Stimulated activated CD4-positive, alpha-beta T cell treated with anti-CD3 and anti-CD28 coated beads, TNF-alpha, amount 100 ng/mL, for 24 hours (primary cell): Measurements from ENCODE around the gene HES5.
A peak's percentile ranks its signal among the peaks of the same experiment; 100 is the strongest.
"Not testable (repeated sequence)": the region's sequence is repeated elsewhere in the genome, so short reads cannot be mapped to it uniquely, and the experiment has no call there.

ENCODE experiments used
- DNase-seq, 3 experiments: peaks; one replicate each; pipeline ENCODE4 v3.0.0-alpha.2; 2020; ENCODE audit warnings: low read depth in 3 of 3

HES5 gene

GRCh38 chr1:2560299-2561073, 30.4 kb upstream of the HES5 start:
- DNase-seq, result no peak

GRCh38 chr1:2559509-2560298, 29.6 kb upstream of the HES5 start:
- no peak for DNase-seq

GRCh38 chr1:2558861-2559260, 28.8 kb upstream of the HES5 start:
- no peak for DNase-seq

GRCh38 chr1:2558420-2558819, 28.4 kb upstream of the HES5 start:
- DNase-seq, result no peak

GRCh38 chr1:2557482-2558400, 27.7 kb upstream of the HES5 start:
- DNase-seq, result no peak

- peak in 1 of 3 experiments; percentile 46 for DNase-seq
These were observed 26.8 kb upstream of the HES5 start for GRCh38 chr1:2556678-2557481.

- peak; percentile 48 to 68 (median 64) for DNase-seq
These were observed 26.2 kb upstream of the HES5 start, which contains the start of gene TNFRSF14 for GRCh38 chr1:2556277-2556677. Gene TNFRSF14 (plus strand): TSS chr1:2556371. CDS start chr1:2556665, 294 bp downstream.

- DNase-seq, result peak; percentile 51 to 78 (median 54)
These were observed 25.7 kb upstream of the HES5 start for GRCh38 chr1:2555634-2556276.

GRCh38 chr1:2554621-2555387, 24.7 kb upstream of the HES5 start:
- peak in 2 of 3 experiments; percentile 29 to 55 for DNase-seq

GRCh38 chr1:2553871-2554620, 24.0 kb upstream of the HES5 start:
- DNase-seq, result no peak

GRCh38 chr1:2553076-2553475, 23.0 kb upstream of the HES5 start:
- not testable (repeated sequence) for DNase-seq

GRCh38 chr1:2552189-2552588, 22.1 kb upstream of the HES5 start:
- DNase-seq, result no peak

GRCh38 chr1:2551544-2551943, 21.5 kb upstream of the HES5 start:
- not testable (repeated sequence) for DNase-seq

- DNase-seq, result not testable (repeated sequence)
These were observed 20.3 kb upstream of the HES5 start for GRCh38 chr1:2550309-2550861.

GRCh38 chr1:2549367-2550029, 19.4 kb upstream of the HES5 start:
- not testable (repeated sequence) for DNase-seq

- DNase-seq, result peak; percentile 64 to 84 (median 67)
These were observed 18.1 kb upstream of the HES5 start for GRCh38 chr1:2548068-2548589.

GRCh38 chr1:2547210-2548067, 17.4 kb upstream of the HES5 start:
- DNase-seq, result peak in 1 of 3 experiments; percentile 58
